WERI-Rb-1 (cell line): ENCODE measurements around the gene GPR132.
A peak's percentile ranks its signal among the peaks of the same experiment; 100 is the strongest.

Experiments
- DNase-seq: peaks from one replicate; pipeline ENCODE4 v3.0.0-alpha.2; 2020
- H3K27ac ChIP-seq: fragments of 250-450 bp; sonication (Bioruptor Pico); 2 replicates; pipeline ENCODE4 v1.5.1; 2020; ENCODE audit warnings: mild to moderate bottlenecking, moderate library complexity
- H3K27me3 ChIP-seq: fragments of 250-450 bp; sonication (Bioruptor Pico); 2 replicates; pipeline ENCODE4 v1.5.1; 2021; ENCODE audit warnings: mild to moderate bottlenecking, low read depth, moderate library complexity; ENCODE audit not compliant: insufficient read depth, severe bottlenecking
- H3K36me3 ChIP-seq: fragments of 250-450 bp; sonication (Bioruptor Pico); 2 replicates; pipeline ENCODE4 v1.5.1; 2020; ENCODE audit warnings: mild to moderate bottlenecking, moderate library complexity
- H3K4me3 ChIP-seq: 2 replicates; pipeline ENCODE4 v1.5.1; 2011; ENCODE audit warnings: low read depth, mild to moderate bottlenecking, control low read depth, low read length
- H3K9me3 ChIP-seq: fragments of 250-450 bp; sonication (Bioruptor Pico); 2 replicates; pipeline ENCODE4 v1.5.1; 2021; ENCODE audit warnings: mild to moderate bottlenecking, moderate library complexity; ENCODE audit not compliant: severe bottlenecking
- CTCF ChIP-seq: IDR thresholded peaks from 2 replicates; pipeline ENCODE4 v1.5.1; 2011; ENCODE audit warnings: low read depth, mild to moderate bottlenecking, control low read depth, inconsistent platforms, low read length

The GPR132 gene

GRCh38 chr14:105096206-105096875 is 31.1 kb upstream of the GPR132 start:
- no peak overlapping the region for H3K4me3 ChIP-seq
- no peaks in the 10 kb centered on the region for H3K27me3 ChIP-seq
- H3K27ac ChIP-seq = no peak overlapping the region
- H3K36me3 ChIP-seq = no peaks in the 10 kb centered on the region
- no peak for TF ChIP-seq CTCF
- DNase-seq = no peak
- H3K9me3 ChIP-seq = peaks cover 10% of the 10 kb centered on the region

- no peak for DNase-seq
- no peak overlapping the region for H3K27ac ChIP-seq
- H3K9me3 ChIP-seq = peaks cover 5% of the 10 kb centered on the region
- no peak for TF ChIP-seq CTCF
- H3K36me3 ChIP-seq = no peaks in the 10 kb centered on the region
- no peak overlapping the region for H3K4me3 ChIP-seq
- H3K27me3 ChIP-seq = no peaks in the 10 kb centered on the region
Observed at GRCh38 chr14:105095236-105095805, 30.1 kb upstream of the GPR132 start.

- no peak for DNase-seq
- no peaks in the 10 kb centered on the region for H3K36me3 ChIP-seq
- peak overlapping the region; percentile 96 for H3K27ac ChIP-seq
- H3K27me3 ChIP-seq = no peaks in the 10 kb centered on the region
- no peak for TF ChIP-seq CTCF
- H3K9me3 ChIP-seq = peaks cover under 1% of the 10 kb centered on the region
- peak overlapping the region; percentile 80 for H3K4me3 ChIP-seq
Observed at GRCh38 chr14:105094193-105094907, 29.1 kb upstream of the GPR132 start.

- Histone ChIP-seq H3K9me3 (no peaks in the 10 kb centered on the region), H3K27me3 (no peaks in the 10 kb centered on the region), H3K4me3 (peak overlapping the region; percentile 80), H3K27ac (peak overlapping the region; percentile 96), H3K36me3 (no peaks in the 10 kb centered on the region)
- peak; percentile 95 for DNase-seq
- TF ChIP-seq CTCF = peak; percentile 84
Observed at GRCh38 chr14:105093431-105094192, 28.4 kb upstream of the GPR132 start.

GRCh38 chr14:105093038-105093430 is 27.8 kb upstream of the GPR132 start:
- TF ChIP-seq CTCF = no peak
- Histone ChIP-seq H3K27ac (peak overlapping the region; percentile 79), H3K27me3 (no peaks in the 10 kb centered on the region), H3K36me3 (no peaks in the 10 kb centered on the region), H3K9me3 (no peaks in the 10 kb centered on the region), H3K4me3 (peak overlapping the region; percentile 57)
- peak; percentile 75 for DNase-seq
